ENCODE results near the gene MYO16. TPM values are rescaled to one million over a fixed set of nuclear protein-coding genes. Genes with fewer than 3 reads are reported as not detected.

Gene MYO16
- total and polyA plus RNA-seq, 2 donors: 0.04 to 5.8 TPM

DNA sequence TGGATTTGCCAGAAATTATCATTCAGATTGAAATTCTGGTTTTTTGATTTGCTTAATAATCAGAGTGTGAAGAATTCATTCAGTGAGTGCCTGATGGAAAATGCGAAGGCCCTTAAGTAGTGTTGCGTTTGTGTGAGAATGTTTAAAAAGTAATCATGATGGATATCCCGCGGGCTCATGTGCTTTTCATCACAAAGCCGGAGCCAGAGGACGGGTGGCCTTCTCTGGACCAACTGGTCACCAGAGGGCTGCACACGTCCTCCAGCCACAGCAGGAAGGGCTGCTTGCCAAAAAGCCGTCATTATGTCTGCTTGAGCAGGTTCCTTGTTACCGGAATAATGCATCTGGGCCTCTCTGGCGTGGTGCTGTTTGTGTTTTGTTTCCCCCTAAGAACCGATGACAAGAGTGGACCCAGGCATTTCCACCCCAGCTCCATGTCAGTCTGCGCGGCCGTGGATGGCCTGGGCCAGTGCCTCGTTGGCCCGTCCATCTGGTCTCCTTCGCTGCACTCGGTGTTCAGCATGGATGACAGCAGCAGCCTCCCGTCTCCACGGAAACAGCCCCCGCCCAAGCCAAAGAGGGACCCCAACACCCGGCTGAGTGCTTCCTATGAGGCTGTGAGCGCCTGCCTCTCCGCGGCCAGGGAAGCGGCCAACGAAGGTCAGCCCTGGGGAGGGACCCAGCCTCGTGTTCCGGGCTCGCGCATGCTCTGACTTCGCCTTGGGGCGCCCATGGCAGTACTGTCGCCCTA is 497.7 kb downstream of the MYO16 start:
- WGBS: 93% methylated on average over 34 of the region's 34 CpGs
- Histone ChIP-seq H3K4me1 (ENCODE audit: insufficient read depth) (no peaks in the 10 kb centered on the region), H3K27ac (ENCODE audit: low read depth) (no peak overlapping the region), H3K4me3 (ENCODE audit: low read depth, low read length) (no peak overlapping the region), H3K36me3 (ENCODE audit: insufficient read depth) (no peaks in the 10 kb centered on the region)
- DNase-seq (ENCODE audit: extremely low spot score): no peak

DNA sequence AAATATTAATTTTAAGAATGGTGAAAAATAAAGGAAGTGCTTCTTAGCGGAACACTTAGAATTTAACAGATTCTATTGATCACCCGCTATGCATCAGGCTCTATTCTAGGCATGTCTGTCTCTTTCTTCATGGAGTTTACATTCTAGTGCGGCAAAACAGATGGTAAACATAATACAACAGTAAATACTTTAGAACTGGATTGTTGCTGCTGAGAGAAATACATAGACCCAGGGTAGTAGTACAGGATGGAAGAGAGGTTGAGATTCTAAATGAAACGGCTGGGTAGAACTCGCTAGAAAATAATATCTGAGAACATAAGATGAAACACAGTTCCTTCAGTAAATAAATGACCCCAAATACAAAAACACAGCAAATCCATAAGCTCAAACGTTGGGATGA is 498.7 kb downstream of the MYO16 start:
- 85% methylated on average over 6 of the region's 6 CpGs for WGBS
- Histone ChIP-seq H3K4me1 (ENCODE audit: insufficient read depth) (no peaks in the 10 kb centered on the region), H3K36me3 (ENCODE audit: insufficient read depth) (no peaks in the 10 kb centered on the region), H3K4me3 (ENCODE audit: low read depth, low read length) (no peak overlapping the region), H3K27ac (ENCODE audit: low read depth) (no peak overlapping the region)
- DNase-seq (ENCODE audit: extremely low spot score): no peak

DNA sequence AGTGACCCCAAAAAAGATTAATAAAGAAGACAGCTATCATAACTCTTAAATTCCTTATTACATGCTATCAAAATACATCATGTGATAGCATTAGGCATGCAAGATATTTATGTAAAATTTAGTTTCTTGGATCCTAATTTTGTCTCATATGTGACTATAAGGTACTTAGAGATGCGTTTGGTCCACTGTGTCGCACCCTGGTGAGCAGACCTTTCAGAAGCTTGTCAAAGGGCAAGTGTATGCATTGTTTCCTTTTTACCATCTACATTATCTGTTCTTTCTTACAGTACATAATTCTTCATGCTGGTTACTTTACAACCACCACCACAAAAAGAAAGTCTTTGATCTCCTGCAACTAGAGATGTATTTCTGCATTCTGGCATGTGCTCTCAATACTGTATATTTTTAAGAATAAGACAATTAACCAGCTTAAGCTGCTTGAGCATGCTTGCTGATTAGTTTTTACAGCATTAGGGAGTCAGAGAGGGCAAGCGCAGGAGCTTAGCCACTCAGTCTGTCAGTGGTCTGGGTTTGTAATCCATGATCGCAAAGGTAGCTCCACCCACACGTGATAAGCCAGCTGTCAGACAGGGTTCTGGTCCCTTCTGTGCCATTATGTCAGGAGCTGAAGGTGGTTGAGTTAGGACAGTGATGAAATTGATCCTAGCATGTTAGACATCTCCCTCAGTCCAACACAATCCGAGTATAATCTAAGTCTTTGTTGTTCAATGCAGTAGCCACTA is 500.9 kb downstream of the MYO16 start:
- no peaks in the 10 kb centered on the region for H3K4me1 ChIP-seq (ENCODE audit: insufficient read depth)
- H3K27ac ChIP-seq (ENCODE audit: low read depth): no peak overlapping the region
- H3K4me3 ChIP-seq (ENCODE audit: low read depth, low read length): no peak overlapping the region
- 89% methylated on average over 6 of the region's 6 CpGs for WGBS
- H3K36me3 ChIP-seq (ENCODE audit: insufficient read depth): no peaks in the 10 kb centered on the region
- DNase-seq (ENCODE audit: extremely low spot score): no peak

DNA sequence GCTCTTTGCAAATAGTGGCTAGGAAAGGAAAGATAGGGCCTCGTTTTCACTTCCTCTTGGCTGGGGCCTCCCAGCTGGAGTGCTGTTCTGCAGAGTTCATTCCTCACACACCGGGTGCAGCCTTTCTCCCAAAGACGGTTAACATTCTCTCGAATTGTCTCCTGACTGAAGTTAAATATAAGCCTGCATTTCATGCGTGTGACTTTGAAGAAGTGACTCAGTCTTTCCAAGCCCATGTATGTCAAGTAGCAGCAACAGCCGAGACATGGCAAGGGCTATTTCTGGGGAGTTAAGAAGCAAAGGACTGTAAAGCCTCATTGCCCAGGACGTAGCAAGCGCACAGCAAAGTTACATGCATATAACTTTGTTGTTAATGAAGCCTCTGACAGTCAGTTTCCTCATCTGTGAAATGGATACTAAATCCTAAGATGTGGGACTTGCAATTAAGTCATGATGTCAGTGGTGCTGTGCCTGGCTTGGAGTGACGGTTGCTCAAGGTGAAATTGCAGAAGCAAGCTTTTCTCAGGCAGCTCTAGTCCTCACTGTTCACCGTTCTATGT is 502.4 kb downstream of the MYO16 start:
- WGBS: 32% methylated on average over 10 of the region's 10 CpGs
- Histone ChIP-seq H3K27ac (ENCODE audit: low read depth) (no peak overlapping the region), H3K4me3 (ENCODE audit: low read depth, low read length) (no peak overlapping the region), H3K4me1 (ENCODE audit: insufficient read depth) (no peaks in the 10 kb centered on the region), H3K36me3 (ENCODE audit: insufficient read depth) (no peaks in the 10 kb centered on the region)
- DNase-seq (ENCODE audit: extremely low spot score): no peak

DNA sequence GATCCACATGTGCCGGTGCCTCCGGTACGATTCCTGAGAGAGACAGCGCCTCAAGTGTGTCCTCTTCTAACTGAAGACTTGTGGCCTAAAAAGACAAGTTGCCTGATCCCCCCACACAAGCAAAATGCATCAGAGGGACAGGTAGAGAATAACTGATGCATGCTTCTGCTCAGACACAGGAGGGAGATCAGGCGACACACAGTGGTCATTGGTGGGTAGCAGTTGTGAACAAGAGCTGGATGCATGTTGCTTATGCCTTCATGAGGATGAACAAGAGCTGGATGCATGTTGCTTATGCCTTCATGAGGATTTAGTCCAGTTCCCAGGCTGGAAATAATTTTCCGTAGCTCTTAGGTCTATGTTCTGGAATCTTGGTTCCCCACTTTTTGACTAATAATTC is 505.6 kb downstream of the MYO16 start:
- Histone ChIP-seq H3K27ac (ENCODE audit: low read depth) (no peak overlapping the region), H3K4me3 (ENCODE audit: low read depth, low read length) (no peak overlapping the region), H3K4me1 (ENCODE audit: insufficient read depth) (no peaks in the 10 kb centered on the region), H3K36me3 (ENCODE audit: insufficient read depth) (no peaks in the 10 kb centered on the region)
- no peak for DNase-seq (ENCODE audit: extremely low spot score)
- WGBS: 94% methylated on average over 6 of the region's 6 CpGs

DNA sequence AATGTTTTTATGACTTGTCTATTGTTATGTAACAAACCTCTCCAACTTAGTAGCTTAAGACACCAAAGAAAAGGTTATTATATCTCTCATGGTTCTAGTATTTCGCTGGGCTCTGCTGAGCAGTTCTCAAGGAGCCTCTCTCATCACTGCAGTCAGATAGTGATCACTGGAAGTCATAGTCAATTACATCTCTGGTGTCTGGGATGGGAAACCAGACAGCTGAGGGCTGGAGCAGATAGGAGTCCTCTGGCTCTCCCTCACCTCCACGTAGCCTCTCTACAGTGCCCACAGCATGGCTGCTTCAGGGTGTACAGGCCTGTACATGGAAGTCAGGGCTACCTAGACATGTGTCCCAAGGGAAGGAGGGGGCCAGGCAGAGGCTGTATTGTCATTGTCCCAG is 507.5 kb downstream of the MYO16 start:
- H3K36me3 ChIP-seq (ENCODE audit: insufficient read depth): no peaks in the 10 kb centered on the region
- WGBS: 86% methylated on average over 2 of the region's 2 CpGs
- no peak overlapping the region for H3K27ac ChIP-seq (ENCODE audit: low read depth)
- DNase-seq (ENCODE audit: extremely low spot score): no peak
- H3K4me3 ChIP-seq (ENCODE audit: low read depth, low read length): no peak overlapping the region
- no peaks in the 10 kb centered on the region for H3K4me1 ChIP-seq (ENCODE audit: insufficient read depth)

DNA sequence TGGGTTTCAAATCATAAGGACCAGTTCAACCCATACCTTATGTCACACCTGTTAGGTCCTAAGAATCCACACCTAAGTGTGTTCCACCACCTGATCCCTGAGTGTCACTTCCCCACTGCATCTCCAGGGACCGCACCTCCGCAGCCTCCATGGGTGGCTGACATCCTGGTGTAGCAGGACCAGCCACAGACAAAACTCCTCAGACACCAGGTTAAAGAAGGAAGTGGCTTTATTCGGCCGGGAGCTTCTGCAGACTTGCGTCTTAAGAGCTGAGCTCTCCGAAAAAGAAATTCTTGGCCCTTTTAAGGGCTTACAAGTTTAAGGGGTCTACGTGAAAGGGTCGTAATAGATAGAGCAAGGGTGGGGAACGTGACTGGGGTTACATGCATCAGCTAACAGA is 509.9 kb downstream of the MYO16 start:
- Histone ChIP-seq H3K4me3 (ENCODE audit: low read depth, low read length) (no peak overlapping the region), H3K27ac (ENCODE audit: low read depth) (no peak overlapping the region), H3K36me3 (ENCODE audit: insufficient read depth) (no peaks in the 10 kb centered on the region), H3K4me1 (ENCODE audit: insufficient read depth) (no peaks in the 10 kb centered on the region)
- no peak for DNase-seq (ENCODE audit: extremely low spot score)
- WGBS: 98% methylated on average over 9 of the region's 9 CpGs

DNA sequence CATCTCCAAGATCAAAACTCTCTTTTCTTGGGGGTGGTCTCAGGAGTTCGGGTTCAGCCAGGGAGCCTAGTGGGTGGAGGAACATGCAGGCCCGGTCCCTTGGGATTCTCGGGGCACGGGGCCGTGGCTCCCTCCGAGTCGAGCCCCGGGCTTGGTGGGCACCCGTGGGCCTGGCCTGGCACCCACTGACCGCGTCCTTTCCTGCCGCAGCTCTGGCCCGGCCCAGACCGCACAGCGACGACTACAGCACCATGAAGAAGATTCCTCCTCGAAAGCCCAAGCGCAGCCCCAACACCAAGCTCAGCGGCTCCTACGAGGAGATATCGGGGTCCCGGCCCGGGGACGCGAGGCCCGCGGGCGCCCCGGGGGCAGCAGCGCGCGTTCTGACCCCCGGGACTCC is 510.6 kb downstream of the MYO16 start:
- Histone ChIP-seq H3K36me3 (ENCODE audit: insufficient read depth) (no peaks in the 10 kb centered on the region), H3K4me3 (ENCODE audit: low read depth, low read length) (no peak overlapping the region), H3K4me1 (ENCODE audit: insufficient read depth) (no peaks in the 10 kb centered on the region), H3K27ac (ENCODE audit: low read depth) (no peak overlapping the region)
- no peak for DNase-seq (ENCODE audit: extremely low spot score)
- 69% methylated on average over 33 of the region's 33 CpGs for WGBS

DNA sequence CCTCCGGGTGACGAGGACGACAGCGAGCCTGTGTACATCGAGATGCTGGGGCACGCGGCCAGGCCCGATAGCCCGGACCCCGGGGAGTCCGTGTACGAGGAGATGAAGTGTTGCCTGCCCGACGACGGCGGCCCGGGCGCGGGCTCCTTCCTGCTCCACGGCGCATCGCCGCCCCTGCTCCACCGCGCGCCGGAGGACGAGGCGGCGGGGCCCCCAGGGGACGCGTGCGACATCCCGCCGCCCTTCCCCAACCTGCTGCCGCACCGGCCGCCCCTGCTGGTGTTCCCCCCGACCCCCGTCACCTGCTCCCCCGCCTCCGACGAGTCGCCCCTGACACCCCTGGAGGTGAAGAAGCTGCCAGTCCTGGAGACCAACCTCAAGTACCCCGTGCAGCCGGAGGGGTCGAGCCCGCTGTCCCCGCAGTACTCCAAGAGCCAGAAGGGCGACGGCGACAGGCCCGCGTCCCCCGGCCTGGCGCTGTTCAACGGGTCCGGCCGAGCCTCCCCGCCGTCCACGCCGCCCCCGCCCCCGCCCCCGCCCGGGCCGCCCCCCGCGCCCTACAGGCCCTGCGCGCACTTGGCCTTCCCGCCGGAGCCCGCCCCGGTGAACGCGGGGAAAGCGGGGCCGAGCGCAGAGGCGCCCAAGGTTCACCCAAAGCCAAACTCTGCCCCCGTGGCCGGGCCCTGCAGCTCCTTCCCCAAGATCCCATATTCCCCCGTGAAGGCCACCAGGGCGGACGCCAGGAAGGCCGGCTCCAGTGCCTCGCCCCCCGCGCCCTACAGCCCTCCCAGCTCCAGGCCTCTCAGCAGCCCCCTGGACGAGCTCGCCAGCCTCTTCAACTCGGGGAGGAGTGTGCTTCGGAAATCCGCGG is 511.3 kb downstream of the MYO16 start:
- Histone ChIP-seq H3K4me3 (ENCODE audit: low read depth, low read length) (no peak overlapping the region), H3K4me1 (ENCODE audit: insufficient read depth) (no peaks in the 10 kb centered on the region), H3K36me3 (ENCODE audit: insufficient read depth) (no peaks in the 10 kb centered on the region), H3K27ac (ENCODE audit: low read depth) (no peak overlapping the region)
- 8% methylated on average over 97 of the region's 97 CpGs for WGBS
- no peak for DNase-seq (ENCODE audit: extremely low spot score)

DNA sequence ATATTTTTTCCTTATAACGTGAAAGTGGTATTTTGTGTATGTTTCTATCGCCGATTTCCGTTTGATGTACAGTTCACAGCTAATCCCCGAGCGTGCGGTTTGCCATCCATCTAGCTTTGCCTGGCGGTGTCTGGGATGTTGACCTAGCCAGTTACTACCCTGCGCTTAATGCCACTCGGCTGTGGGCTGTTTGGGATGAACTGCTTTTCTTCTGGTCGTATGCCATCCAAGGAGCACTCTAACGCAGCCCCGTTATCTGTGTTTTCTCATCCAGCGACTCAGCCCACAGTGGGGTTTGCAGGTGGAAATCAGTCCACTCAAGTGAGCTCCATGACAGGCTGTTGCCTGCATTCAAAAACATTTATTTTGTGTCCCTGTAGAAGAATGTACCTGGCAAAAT is 512.3 kb downstream of the MYO16 start:
- WGBS: 94% methylated on average over 14 of the region's 14 CpGs
- DNase-seq (ENCODE audit: extremely low spot score): no peak
- Histone ChIP-seq H3K36me3 (ENCODE audit: insufficient read depth) (no peaks in the 10 kb centered on the region), H3K27ac (ENCODE audit: low read depth) (no peak overlapping the region), H3K4me1 (ENCODE audit: insufficient read depth) (no peaks in the 10 kb centered on the region), H3K4me3 (ENCODE audit: low read depth, low read length) (no peak overlapping the region)

DNA sequence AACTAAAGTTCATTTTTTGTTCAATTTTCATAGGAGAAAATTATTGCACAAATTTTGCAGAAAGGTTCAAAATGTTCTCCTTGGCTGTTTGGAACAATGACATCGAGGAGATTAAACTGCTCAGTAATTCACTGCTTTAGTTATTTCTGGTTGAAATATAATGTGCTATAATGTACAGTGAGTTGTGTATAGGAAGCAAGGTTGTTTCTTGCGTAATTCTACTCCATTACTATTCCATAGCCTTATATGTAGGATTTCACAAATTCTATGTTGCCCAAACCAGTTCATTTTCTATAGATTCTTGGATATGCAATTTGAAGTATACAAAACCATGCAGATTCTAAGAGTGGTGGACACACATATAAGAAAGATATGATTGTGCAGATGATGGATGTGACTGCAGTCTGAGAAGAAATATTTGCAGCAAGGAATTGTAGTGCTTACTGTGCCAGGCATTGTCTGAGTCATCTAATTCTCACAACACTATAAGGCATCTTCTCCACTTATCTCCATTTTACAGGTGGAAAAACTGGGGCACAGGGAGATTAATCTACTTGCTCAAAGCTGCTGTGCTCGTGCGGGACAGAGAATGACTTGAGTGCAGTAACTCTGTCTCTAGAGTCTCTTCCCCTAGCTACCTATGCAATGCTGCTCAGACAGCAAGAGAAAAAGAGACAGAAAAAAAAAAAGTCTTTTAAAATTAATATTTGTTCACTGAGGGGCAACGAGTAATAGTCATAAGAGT is 515.5 kb downstream of the MYO16 start:
- no peaks in the 10 kb centered on the region for H3K36me3 ChIP-seq (ENCODE audit: insufficient read depth)
- WGBS: 59% methylated on average over 5 of the region's 5 CpGs
- H3K4me1 ChIP-seq (ENCODE audit: insufficient read depth): no peaks in the 10 kb centered on the region
- DNase-seq (ENCODE audit: extremely low spot score): no peak
- H3K4me3 ChIP-seq (ENCODE audit: low read depth, low read length): no peak overlapping the region
- H3K27ac ChIP-seq (ENCODE audit: low read depth): no peak overlapping the region

DNA sequence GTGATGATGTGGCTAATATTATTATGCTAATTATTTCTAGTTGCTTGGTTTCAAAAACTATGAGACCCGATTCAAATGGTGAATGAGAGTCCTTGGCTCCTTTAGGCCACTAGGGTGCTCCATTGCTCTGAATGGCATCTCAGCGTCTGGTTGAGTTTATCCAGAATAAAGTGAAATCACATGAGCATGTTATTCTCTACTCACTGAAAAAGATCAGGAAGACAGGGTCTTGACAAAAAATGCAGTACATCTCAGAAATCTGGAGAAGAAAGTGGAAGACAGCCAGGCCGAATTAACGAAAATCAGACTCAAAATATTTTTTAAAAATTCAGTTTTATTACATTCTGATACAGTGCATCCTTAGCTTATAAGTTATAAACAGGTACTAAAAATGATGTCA is 516.2 kb downstream of the MYO16 start:
- Histone ChIP-seq H3K27ac (ENCODE audit: low read depth) (no peak overlapping the region), H3K36me3 (ENCODE audit: insufficient read depth) (no peaks in the 10 kb centered on the region), H3K4me1 (ENCODE audit: insufficient read depth) (no peaks in the 10 kb centered on the region), H3K4me3 (ENCODE audit: low read depth, low read length) (no peak overlapping the region)
- peak; percentile 36 for DNase-seq (ENCODE audit: extremely low spot score)
- WGBS: 8% methylated on average over 4 of the region's 4 CpGs

DNA sequence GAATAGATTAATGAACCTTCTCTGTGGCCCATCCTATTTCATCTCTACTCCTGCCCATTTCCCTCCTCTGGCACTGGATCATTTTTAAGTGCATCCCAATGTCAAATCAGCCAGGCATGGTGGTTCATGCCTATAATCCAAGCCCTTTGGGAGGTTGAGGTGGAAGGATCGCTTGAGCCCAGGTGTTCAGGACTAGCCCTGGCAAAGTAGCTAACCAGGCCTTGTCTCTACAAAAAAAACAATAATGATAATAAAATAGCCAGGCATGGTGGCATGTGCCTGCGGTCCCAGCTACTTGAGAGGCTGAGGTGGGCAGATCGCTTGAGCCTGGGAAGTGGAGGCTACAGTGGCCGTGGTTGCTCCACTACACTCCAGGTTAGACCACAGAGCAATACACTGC is 517.0 kb downstream of the MYO16 start:
- DNase-seq (ENCODE audit: extremely low spot score): no peak
- H3K4me1 ChIP-seq (ENCODE audit: insufficient read depth): no peaks in the 10 kb centered on the region
- H3K27ac ChIP-seq (ENCODE audit: low read depth): no peak overlapping the region
- no peak overlapping the region for H3K4me3 ChIP-seq (ENCODE audit: low read depth, low read length)
- 97% methylated on average over 4 of the region's 4 CpGs for WGBS
- H3K36me3 ChIP-seq (ENCODE audit: insufficient read depth): no peaks in the 10 kb centered on the region
